Measurements from ENCODE around the gene SORL1.
"Not testable (repeated sequence)": the region's sequence is repeated elsewhere in the genome, so short reads cannot be mapped to it uniquely, and the experiment has no call there.

The SORL1 gene

GRCh38 chr11:121636081-121636799, 184.1 kb downstream of the SORL1 start:
- no peak overlapping the region for H3K4me2 ChIP-seq (ENCODE audit: insufficient read depth, low read length)
- H3K79me2 ChIP-seq (ENCODE audit: insufficient read depth, low read length) = no peaks in the 10 kb centered on the region

GRCh38 chr11:121636800-121637176, 184.7 kb downstream of the SORL1 start:
- H3K36me3 ChIP-seq (ENCODE audit: insufficient read depth, low read length) = peaks cover 11% of the 10 kb centered on the region; the same call in 1 of the 2 replicates
- H3K79me2 ChIP-seq (ENCODE audit: insufficient read depth, low read length) = no peaks in the 10 kb centered on the region
- H2AFZ ChIP-seq (ENCODE audit: low read depth, low read length) = no peak overlapping the region
- no peak for TF ChIP-seq EZH2 (IDR thresholded peaks at IDR 0.05; ENCODE audit: borderline replicate concordance, low read depth, low read length, severe bottlenecking)
- no peak for TF ChIP-seq CTCF (IDR thresholded peaks at IDR 0.05; ENCODE audit: borderline replicate concordance, extremely low read depth, low read length, poor library complexity, severe bottlenecking)
- DNase-seq = no peak
- no peak overlapping the region for H3K27ac ChIP-seq (ENCODE audit: low read length)
- no peaks in the 10 kb centered on the region for H3K9me3 ChIP-seq (ENCODE audit: insufficient read depth, low read length, severe bottlenecking)
- H3K4me3 ChIP-seq (ENCODE audit: low read depth in 1 of 2, low read length in 2 of 2) = no peak overlapping the region
- H3K4me1 ChIP-seq (ENCODE audit: insufficient read depth, low read length) = no peaks in the 10 kb centered on the region
- ATAC-seq (ENCODE audit: insufficient read depth, low read depth) = no peak
- H3K4me2 ChIP-seq (ENCODE audit: insufficient read depth, low read length) = no peak overlapping the region
- H3K9ac ChIP-seq (ENCODE audit: low read depth, low read length) = no peak overlapping the region
- no peaks in the 10 kb centered on the region for H4K20me1 ChIP-seq (ENCODE audit: insufficient read depth, low read length)
- H3K27me3 ChIP-seq (ENCODE audit: insufficient read depth, low read length, poor library complexity) = no peaks in the 10 kb centered on the region

More at GRCh38 chr11:121636081-121636799, 184.1 kb downstream of the SORL1 start:
- ATAC-seq (ENCODE audit: insufficient read depth, low read depth) = no peak
- Histone ChIP-seq H3K9ac (ENCODE audit: low read depth, low read length) (no peak overlapping the region), H3K27me3 (ENCODE audit: insufficient read depth, low read length, poor library complexity) (no peaks in the 10 kb centered on the region), H3K36me3 (ENCODE audit: insufficient read depth, low read length) (peaks cover 14% of the 10 kb centered on the region; the same call in 1 of the 2 replicates), H3K4me3 (ENCODE audit: low read depth in 1 of 2, low read length in 2 of 2) (no peak overlapping the region), H2AFZ (ENCODE audit: low read depth, low read length) (no peak overlapping the region), H3K9me3 (ENCODE audit: insufficient read depth, low read length, severe bottlenecking) (no peaks in the 10 kb centered on the region), H4K20me1 (ENCODE audit: insufficient read depth, low read length) (no peaks in the 10 kb centered on the region), H3K27ac (ENCODE audit: low read length) (no peak overlapping the region), H3K4me1 (ENCODE audit: insufficient read depth, low read length) (no peaks in the 10 kb centered on the region)
- TF ChIP-seq EZH2 (IDR thresholded peaks at IDR 0.05; ENCODE audit: borderline replicate concordance, low read depth, low read length, severe bottlenecking) (no peak), CTCF (IDR thresholded peaks at IDR 0.05; ENCODE audit: borderline replicate concordance, extremely low read depth, low read length, poor library complexity, severe bottlenecking) (no peak)
- DNase-seq = no peak

GRCh38 chr11:121637587-121637986, 185.5 kb downstream of the SORL1 start:
- H4K20me1 ChIP-seq (ENCODE audit: insufficient read depth, low read length); H3K27ac ChIP-seq (ENCODE audit: low read length); H3K9me3 ChIP-seq (ENCODE audit: insufficient read depth, low read length, severe bottlenecking); H2AFZ ChIP-seq (ENCODE audit: low read depth, low read length); H3K36me3 ChIP-seq (ENCODE audit: insufficient read depth, low read length); H3K4me2 ChIP-seq (ENCODE audit: insufficient read depth, low read length); H3K9ac ChIP-seq (ENCODE audit: low read depth, low read length); DNase-seq; H3K4me3 ChIP-seq (ENCODE audit: low read depth in 1 of 2, low read length in 2 of 2); H3K27me3 ChIP-seq (ENCODE audit: insufficient read depth, low read length, poor library complexity); ATAC-seq (ENCODE audit: insufficient read depth, low read depth); H3K79me2 ChIP-seq (ENCODE audit: insufficient read depth, low read length); H3K4me1 ChIP-seq (ENCODE audit: insufficient read depth, low read length): not testable (repeated sequence)

- Histone ChIP-seq H3K27me3 (ENCODE audit: insufficient read depth, low read length, poor library complexity) (no peaks in the 10 kb centered on the region), H3K4me2 (ENCODE audit: insufficient read depth, low read length) (no peak overlapping the region), H2AFZ (ENCODE audit: low read depth, low read length) (no peak overlapping the region), H3K27ac (ENCODE audit: low read length) (no peak overlapping the region), H4K20me1 (ENCODE audit: insufficient read depth, low read length) (no peaks in the 10 kb centered on the region), H3K4me1 (ENCODE audit: insufficient read depth, low read length) (no peaks in the 10 kb centered on the region), H3K36me3 (ENCODE audit: insufficient read depth, low read length) (no peaks in the 10 kb centered on the region), H3K4me3 (ENCODE audit: low read depth in 1 of 2, low read length in 2 of 2) (no peak overlapping the region), H3K9ac (ENCODE audit: low read depth, low read length) (no peak overlapping the region), H3K79me2 (ENCODE audit: insufficient read depth, low read length) (no peaks in the 10 kb centered on the region), H3K9me3 (ENCODE audit: insufficient read depth, low read length, severe bottlenecking) (no peaks in the 10 kb centered on the region)
- ATAC-seq (ENCODE audit: insufficient read depth, low read depth) (no peak), DNase-seq (no peak)
- no peak for TF ChIP-seq EZH2 (IDR thresholded peaks at IDR 0.05; ENCODE audit: borderline replicate concordance, low read depth, low read length, severe bottlenecking)
- TF ChIP-seq CTCF (IDR thresholded peaks at IDR 0.05; ENCODE audit: borderline replicate concordance, extremely low read depth, low read length, poor library complexity, severe bottlenecking) = no peak
These were observed 191.5 kb downstream of the SORL1 start for GRCh38 chr11:121643479-121644186.
